GM12878 (cell line): ENCODE measurements around the gene RB1. TPM values are rescaled to one million over a fixed set of nuclear protein-coding genes. Genes with fewer than 3 reads are reported as not detected.
A peak's percentile ranks its signal among the peaks of the same experiment; 100 is the strongest.

Experiments used
- ATAC-seq: fragments of 200-7000 bp; cut with Tn5 transposase; 3 replicates; pipeline ENCODE4 v1.9.1; 2020; ENCODE audit warnings: mild to moderate bottlenecking, moderate library complexity
- BruUV-seq: library from RNA; stranded (reverse); fragments of 400-500 nt; replicated peaks from 2 replicates; lab custom pipeline; 2021; lab: Mats Ljungman, UMichigan
- CTCF ChIA-PET: fragments of 300-600 bp; sonication (Branson Sonifier 250); formaldehyde crosslinking; extraction: SDS; loops from one replicate; lab custom pipeline; 2021; ENCODE audit warnings: inconsistent platforms; lab: Yijun Ruan, JAX
- POLR2A ChIA-PET: fragments of 350-600 bp; formaldehyde crosslinking; extraction: SDS; loops from one replicate; lab custom pipeline; 2021; ENCODE audit warnings: inconsistent platforms; lab: Charles Lee
- RAD21 ChIA-PET: fragments of 300-600 bp; sonication (Branson Sonifier 250); formaldehyde crosslinking; loops from one replicate; lab custom pipeline; 2023; ENCODE audit warnings: antibody characterized with exemption; ENCODE audit not compliant: unreplicated experiment; lab: Charles Lee
- SMC1A ChIA-PET: fragments of 300-600 bp; sonication (Branson Sonifier 250); formaldehyde crosslinking; loops from one replicate; lab custom pipeline; 2023; ENCODE audit not compliant: unreplicated experiment, uncharacterized antibody; lab: Charles Lee
- DNase-seq: peaks from one replicate; pipeline ENCODE4 v3.0.0-alpha.2; 2011; ENCODE audit warnings: low read depth, low spot score
- FAIRE-seq: peaks from 3 replicates; lab custom pipeline; 2011; peaks lifted over from hg19 to GRCh38; lab: Jason Lieb, UNC
- H2AFZ ChIP-seq: 2 replicates; pipeline ENCODE4 v1.6.0; 2011; ENCODE audit warnings: low read depth, low read length, control low read depth; ENCODE audit not compliant: control insufficient read depth
- H3K27ac ChIP-seq: 2 replicates; pipeline ENCODE4 v1.5.1; 2011; ENCODE audit warnings: control low read depth; ENCODE audit not compliant: control insufficient read depth, insufficient read depth
- H3K27me3 ChIP-seq, 2 experiments: replicated peaks in 1 of 2; 2 replicates each; pipeline versions ENCODE4 v1.6.0 to v1.6.1; 2011; ENCODE audit warnings: low read length in 1 of 2; ENCODE audit not compliant: control insufficient read depth in 2 of 2, insufficient read depth in 2 of 2
- H3K36me3 ChIP-seq, 2 experiments: 2 replicates each; pipeline ENCODE4 v1.5.1; 2011; ENCODE audit warnings: low read length in 1 of 2; ENCODE audit not compliant: control insufficient read depth in 2 of 2, insufficient read depth in 2 of 2
- H3K4me1 ChIP-seq: 2 replicates; pipeline ENCODE4 v1.6.1; 2011; ENCODE audit warnings: mild to moderate bottlenecking, low read length, moderate library complexity, mixed read lengths; ENCODE audit not compliant: control insufficient read depth, insufficient read depth
- H3K4me2 ChIP-seq: 2 replicates; pipeline ENCODE4 v1.6.0; 2011; ENCODE audit warnings: control low read depth; ENCODE audit not compliant: control insufficient read depth, insufficient read depth
- H3K4me3 ChIP-seq: fragments of 200-600 bp; sonication (generic); 2 replicates; pipeline ENCODE4 v1.5.1; 2016
- H3K79me2 ChIP-seq: 2 replicates; pipeline ENCODE4 v1.6.0; 2011; ENCODE audit warnings: low read length; ENCODE audit not compliant: control insufficient read depth, insufficient read depth
- H3K9ac ChIP-seq: 2 replicates; pipeline ENCODE4 v1.8.0; 2011; ENCODE audit warnings: low read length, control low read depth, mixed read lengths; ENCODE audit not compliant: control insufficient read depth, insufficient read depth
- H3K9me3 ChIP-seq: replicated peaks from 3 replicates; pipeline ENCODE4 v1.5.1; 2011; ENCODE audit warnings: mild to moderate bottlenecking, low read length; ENCODE audit not compliant: control insufficient read depth, insufficient read depth
- H4K20me1 ChIP-seq: 2 replicates; pipeline ENCODE4 v1.6.0; 2011; ENCODE audit not compliant: control insufficient read depth, insufficient read depth
- FOXM1 ChIP-seq: IDR thresholded peaks from 2 replicates; pipeline ENCODE4 v1.6.1; 2012; ENCODE audit warnings: low read depth, mild to moderate bottlenecking, inconsistent platforms, low read length, moderate library complexity
- IKZF1 ChIP-seq: fragments of 450-650 bp; conservative IDR thresholded peaks from 2 replicates; pipeline ENCODE4 v1.6.1; 2017; ENCODE audit warnings: antibody characterized with exemption, mild to moderate bottlenecking
- JUND ChIP-seq: IDR thresholded peaks from 2 replicates; pipeline ENCODE4 v1.6.1; 2012; ENCODE audit warnings: low read depth, mild to moderate bottlenecking, low read length, improper control_type of control experiment, moderate library complexity
- MEF2A ChIP-seq: IDR thresholded peaks from 2 replicates; pipeline ENCODE4 v1.6.1; 2011; ENCODE audit warnings: low read depth, mild to moderate bottlenecking, low read length, moderate library complexity; ENCODE audit not compliant: insufficient read depth
- NFYB ChIP-seq: IDR thresholded peaks from 2 replicates; pipeline ENCODE4 v1.6.1; 2011; ENCODE audit warnings: low read depth, mild to moderate bottlenecking, low read length, improper control_type of control experiment, moderate library complexity; ENCODE audit not compliant: insufficient read depth
- NR2C2 ChIP-seq: IDR thresholded peaks from 2 replicates; pipeline ENCODE4 v1.6.1; 2011; ENCODE audit warnings: borderline replicate concordance, low read depth; ENCODE audit not compliant: control insufficient read depth, insufficient read length
- PML ChIP-seq: IDR thresholded peaks from 2 replicates; pipeline ENCODE4 v1.6.1; 2012; ENCODE audit warnings: low read length, inconsistent platforms
- POLR2A ChIP-seq: IDR thresholded peaks from 2 replicates; pipeline ENCODE4 v1.6.1; 2011; ENCODE audit warnings: low read depth, mild to moderate bottlenecking, low read length
- REST ChIP-seq: IDR thresholded peaks from 2 replicates; pipeline ENCODE4 v1.6.1; 2012; ENCODE audit warnings: mild to moderate bottlenecking, low read depth, low read length
- SMAD5 ChIP-seq: IDR thresholded peaks from 2 replicates; pipeline ENCODE4 v1.6.1; 2016; ENCODE audit warnings: antibody characterized with exemption, low read depth
- SREBF1 ChIP-seq: IDR thresholded peaks from 2 replicates; pipeline ENCODE4 v1.6.1; 2012; ENCODE audit warnings: mild to moderate bottlenecking, low read length
- ZNF622 ChIP-seq: fragments of 450-650 bp; IDR thresholded peaks from 2 replicates; pipeline ENCODE4 v1.6.1; 2017; ENCODE audit warnings: mild to moderate bottlenecking, inconsistent platforms
- WGBS: methylation state at CpG from one replicate; pipeline ENCODE4 v1.1.6; 2016; ENCODE audit warnings: low lambda C conversion rate; ENCODE audit not compliant: insufficient replicate concordance, insufficient coverage; ENCODE audit errors: missing lambda C conversion rate; 5-methylcytosine and 5-hydroxymethylcytosine counted together
- in situ Hi-C: fragments of 300-500 bp; cut with MboI; formaldehyde crosslinking; loops from 9 replicates; pipeline ENCODE4 v1.14.3; 2018; ENCODE audit warnings: mixed read lengths
- intact Hi-C: fragments of 100-400 bp; cut with micrococcal nuclease; formaldehyde crosslinking; loops from one replicate; pipeline ENCODE4 v1.14.2; 2022; ENCODE audit not compliant: unreplicated experiment
- polyA plus RNA-seq, 11 experiments: library from polyadenylated mRNA; depleted of rRNA in 4 of 11; unstranded in 6 of 11; stranded (reverse) in 5 of 11; fragments of >200 nt; fragmentation: Nextera tagmentation in 4 of 11; fragmentation: Illumina TruSeq in 1 of 11; extraction: Ambion mirVana in 4 of 11; extraction: Trizol in 1 of 11; gene quantifications; 1 replicate in 1 of 11; 2 replicates in 10 of 11; pipeline versions ENCODE4 v1.2.1 to v1.2.3, GENCODE V29; 2011 to 2016; ENCODE audit warnings: inconsistent platforms in 2 of 11, missing spikeins in 2 of 11, low read depth in 1 of 11
- total RNA-seq, 4 experiments: library from RNA; depleted of rRNA in 3 of 4; stranded (reverse); fragments of >200 nt in 3 of 4; fragmentation: Illumina TruSeq in 1 of 4; extraction: Trizol in 1 of 4; gene quantifications; 2 replicates each; pipeline versions ENCODE4 v1.2.1 to v1.2.3, GENCODE V29; 2013 to 2021

RB1 gene
- total and polyA plus RNA-seq, 10 of the 15 experiments (the other 5 are each of a cell fraction or from before 2014, with no cell fraction given) = 2.8 to 45.0 (median 8.3) TPM

DNA sequence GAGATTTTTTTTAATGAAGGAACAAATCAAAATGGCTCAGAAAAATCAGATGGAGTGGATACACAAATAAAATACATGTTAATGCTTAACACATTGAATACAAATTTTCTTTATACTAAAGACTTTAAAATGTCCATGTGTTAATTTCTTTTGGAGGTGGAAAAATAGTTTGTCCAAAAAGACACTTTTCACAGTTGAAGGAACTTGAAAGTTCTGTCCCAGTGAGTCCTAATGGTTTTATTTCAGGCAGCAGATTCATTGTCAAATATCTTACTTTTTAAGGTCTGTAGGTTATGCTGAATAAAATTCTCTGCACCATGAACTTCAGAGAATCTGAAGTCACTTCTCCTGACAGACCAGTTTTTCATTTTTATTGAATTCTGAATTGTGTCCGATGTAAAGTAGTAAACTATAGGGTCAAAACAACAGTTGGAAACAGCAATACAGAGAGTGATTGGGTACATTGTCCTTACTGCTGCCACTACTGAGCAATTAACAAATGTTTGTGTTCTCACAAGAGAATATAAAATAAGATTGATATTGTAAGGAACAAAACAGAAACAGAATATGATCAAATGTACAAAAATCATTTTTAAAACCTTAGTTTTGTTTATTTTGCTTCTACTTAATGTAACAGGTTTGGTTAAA is 107.7 kb downstream of the RB1 start:
- H4K20me1 ChIP-seq = no peaks in the 10 kb centered on the region
- FAIRE-seq (no peak), ATAC-seq (peak; percentile 55), DNase-seq (no peak)
- peak overlapping the region; percentile 73 for H3K27ac ChIP-seq
- POLR2A ChIA-PET = no interaction called here
- in situ Hi-C loops = no loop called here
- H2AFZ ChIP-seq = no peak overlapping the region
- H3K36me3 ChIP-seq = peaks cover 0 to 2% of the 10 kb centered on the region in 2 experiments; a peak in 2 of 4 replicates
- SMC1A ChIA-PET = no interaction called here
- no peaks in the 10 kb centered on the region for H3K27me3 ChIP-seq
- 96% methylated on average over 1 of the region's 1 CpG for WGBS
- H3K4me2 ChIP-seq = peak overlapping the region; percentile 20; the same call in 1 of the 2 replicates
- no peak for TF ChIP-seq FOXM1
- no peak for TF ChIP-seq SREBF1
- TF ChIP-seq MEF2A = no peak
- TF ChIP-seq NFYB = no peak
- TF ChIP-seq JUND = no peak
- TF ChIP-seq SMAD5 = no peak
- TF ChIP-seq PML = no peak
- no peak for TF ChIP-seq IKZF1
- TF ChIP-seq NR2C2 = no peak
- no peak for TF ChIP-seq ZNF622
- no peak for TF ChIP-seq POLR2A
- no peak for TF ChIP-seq REST
- H3K9me3 ChIP-seq = peaks cover 4% of the 10 kb centered on the region; the same call in 2 of the 3 replicates
- peak overlapping the region; percentile 39; the same call in 1 of the 2 replicates for H3K4me3 ChIP-seq
- CTCF ChIA-PET = no interaction called here
- intact Hi-C loops = no loop called here
- H3K79me2 ChIP-seq = peaks cover 33% of the 10 kb centered on the region
- peak overlapping the region; percentile 46 for H3K9ac ChIP-seq
- no TSS peak for BruUV-seq
- RAD21 ChIA-PET = no interaction called here
- H3K4me1 ChIP-seq = no peaks in the 10 kb centered on the region
